Putamen (tissue), 1 donor: ENCODE results near the gene IMPA2.
"Not testable (repeated sequence)": the region's sequence is repeated elsewhere in the genome, so short reads cannot be mapped to it uniquely, and the experiment has no call there.

Experiments used
- DNase-seq: peaks from one replicate; pipeline ENCODE4 v3.0.0-alpha.2; 2016; ENCODE audit warnings: low spot score

Gene IMPA2

DNA sequence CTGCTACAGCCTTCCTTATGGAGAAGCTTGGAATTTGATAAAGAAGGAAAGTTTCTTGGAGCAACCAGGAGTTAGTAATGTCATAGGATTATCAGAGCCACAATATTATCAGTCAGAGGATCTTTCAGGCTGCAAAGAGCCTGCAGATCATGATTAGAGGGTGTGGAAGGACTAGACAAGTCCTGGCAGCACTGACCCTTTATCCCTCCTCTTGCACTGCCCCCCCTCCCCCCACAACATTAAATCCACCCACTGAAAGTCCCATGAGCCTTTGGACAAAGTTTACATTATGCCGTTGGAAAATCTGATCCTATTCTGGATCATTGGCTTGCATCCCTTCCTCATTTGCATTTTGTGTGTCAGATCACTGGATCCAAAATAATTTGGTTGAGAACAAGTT lies 18.7 kb upstream of the IMPA2 start:
- DNase-seq, result no peak

DNA sequence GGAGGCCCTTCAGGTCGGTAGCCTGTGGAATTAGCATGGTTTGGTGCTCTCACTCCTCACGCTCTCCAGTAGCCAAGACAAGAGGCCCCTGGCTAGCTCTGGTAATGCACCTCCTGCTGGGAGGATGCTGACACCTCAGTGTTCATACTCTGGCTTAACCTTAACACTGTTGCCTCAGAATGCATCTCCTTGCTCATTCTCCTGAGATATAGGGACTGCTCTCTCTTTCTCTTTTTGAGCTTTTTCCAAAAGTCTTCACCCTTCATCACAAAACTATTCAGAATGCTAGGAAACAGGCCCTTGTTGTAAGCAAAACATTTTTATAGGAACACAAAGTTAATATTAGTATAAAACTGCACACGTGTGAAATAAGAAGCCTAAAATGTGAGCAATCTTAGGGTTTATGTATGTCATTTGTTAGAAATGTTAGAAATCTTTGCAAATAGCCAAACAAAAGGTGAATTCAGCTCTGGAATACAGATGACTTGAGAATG lies 17.3 kb upstream of the IMPA2 start:
- DNase-seq, result no peak

DNA sequence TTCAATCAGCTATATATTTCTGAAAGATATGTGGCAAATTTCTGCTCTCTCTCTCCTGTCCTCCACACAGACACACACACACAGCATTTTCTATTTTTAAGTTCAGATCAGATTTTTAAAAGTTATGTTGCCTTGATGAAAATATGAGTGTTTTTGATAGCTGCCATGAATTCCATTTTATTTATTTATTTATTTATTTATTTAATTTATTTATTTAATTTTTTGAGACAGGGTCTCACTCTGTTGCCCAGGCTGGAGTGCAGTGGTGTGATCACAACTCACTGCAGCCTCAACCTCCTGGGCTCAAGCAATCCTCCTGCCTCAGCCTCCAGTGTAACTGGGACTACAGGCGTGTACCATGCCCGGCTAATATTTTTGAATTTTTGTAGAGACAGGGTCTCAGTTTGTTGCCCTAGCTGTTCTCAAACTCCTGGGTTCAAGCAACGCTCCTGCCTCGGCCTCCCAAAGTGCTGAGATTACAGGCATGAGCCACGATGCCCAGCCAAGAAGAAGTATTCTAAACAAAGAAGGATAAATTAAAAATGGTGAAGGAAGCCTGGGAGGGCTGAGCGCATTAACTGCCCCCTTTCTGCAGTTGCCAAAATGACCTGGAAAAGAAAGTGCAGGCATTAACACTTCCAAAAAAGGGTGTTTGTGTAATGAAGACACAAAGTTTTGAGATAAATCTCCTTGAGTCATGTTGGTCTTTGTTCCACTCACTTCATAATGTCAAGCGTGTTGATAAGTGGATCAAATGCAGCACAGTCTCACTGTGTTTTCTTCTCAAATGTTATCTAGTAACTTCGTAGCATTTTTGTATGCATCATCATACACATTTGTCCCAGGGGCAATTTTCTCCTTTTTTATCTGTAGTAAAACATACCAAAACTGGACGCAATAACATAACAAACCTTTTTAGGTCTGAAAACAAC lies 11.1 kb upstream of the IMPA2 start:
- no peak for DNase-seq

DNA sequence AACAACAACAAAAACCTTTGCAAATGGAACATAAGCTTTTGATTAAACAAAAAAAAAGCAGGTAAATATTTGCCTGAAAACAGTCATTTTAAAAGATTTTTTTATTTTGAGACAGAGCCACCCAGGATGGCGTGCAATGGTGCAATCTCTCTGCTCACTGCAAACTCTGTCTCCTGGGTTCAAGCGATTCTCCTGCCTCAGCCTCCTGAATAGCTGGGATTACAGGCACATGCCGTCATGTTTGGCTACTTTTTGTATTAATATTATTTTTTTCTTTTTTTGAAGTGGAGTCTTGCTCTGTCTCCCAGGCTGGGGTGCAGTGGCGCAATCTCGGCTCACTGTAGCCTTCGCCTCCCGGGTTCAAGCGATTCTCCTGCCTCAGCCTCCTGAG lies 10.5 kb upstream of the IMPA2 start:
- DNase-seq, result not testable (repeated sequence)

DNA sequence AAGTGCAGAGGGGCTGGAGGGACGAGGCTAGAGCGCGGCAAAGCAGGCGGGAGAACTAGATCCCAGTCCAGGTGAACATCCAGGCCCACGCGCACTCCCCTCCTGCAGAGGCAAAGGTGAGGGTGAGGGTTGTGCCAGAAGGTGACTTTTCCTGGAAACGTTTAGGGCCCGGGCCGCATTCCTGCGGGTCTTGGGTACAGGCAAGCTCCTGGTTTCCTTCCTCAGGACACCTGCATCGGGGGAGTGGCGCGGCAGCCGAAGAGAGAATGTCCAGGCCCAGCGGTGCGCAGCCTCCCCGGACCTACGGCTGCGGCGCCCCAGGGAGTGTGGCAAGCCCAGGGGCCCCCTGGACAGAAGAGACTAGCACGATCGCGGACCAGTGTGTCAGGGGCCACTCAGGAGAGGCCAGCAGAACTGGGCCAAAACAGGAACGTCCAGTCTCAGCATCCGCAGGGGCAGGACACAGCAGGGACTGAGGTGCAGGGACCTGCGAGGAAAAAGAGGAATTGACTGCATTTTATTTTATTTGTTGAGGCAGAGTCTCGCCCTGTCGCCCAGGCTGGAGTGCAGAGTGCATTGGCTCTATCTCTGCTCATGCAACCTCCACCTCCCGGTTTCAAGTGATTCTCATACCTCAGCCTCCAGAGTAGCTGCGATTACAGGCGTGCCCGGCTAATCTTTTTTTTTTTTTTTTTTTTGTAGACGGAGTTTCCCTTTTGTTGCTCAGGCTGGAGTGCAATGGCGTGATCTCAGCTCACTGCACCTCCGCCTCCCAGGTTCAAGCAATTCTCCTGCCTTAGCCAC lies 8.7 kb upstream of the IMPA2 start:
- DNase-seq, result no peak

DNA sequence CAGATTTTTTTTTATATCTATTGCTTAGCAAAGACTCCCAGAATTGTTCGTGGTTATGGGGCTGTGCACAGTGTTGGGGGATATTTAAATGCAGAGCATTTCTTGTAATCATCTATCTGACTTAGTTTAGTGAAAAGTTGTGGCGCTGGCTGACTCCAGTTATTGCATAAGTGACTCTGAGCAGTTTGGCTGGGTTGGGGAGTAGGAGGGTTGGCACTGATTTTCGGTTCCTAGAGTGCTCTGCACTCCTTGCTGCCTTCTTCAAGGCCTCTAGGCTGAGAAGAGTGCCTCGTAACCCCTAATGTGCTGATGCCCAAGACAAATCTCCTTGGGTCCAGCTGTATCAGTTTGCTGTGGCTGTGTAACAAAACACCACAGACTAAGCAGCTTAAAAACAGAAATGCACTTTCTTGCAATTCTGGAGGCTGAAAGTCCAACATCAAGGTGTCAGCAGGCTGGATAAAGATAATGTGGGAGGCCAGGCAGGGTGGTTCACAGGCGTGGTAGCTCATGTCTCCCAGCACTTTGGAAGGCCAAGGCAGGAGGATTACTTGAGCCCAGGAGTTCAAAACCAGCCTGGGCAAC lies 6.5 kb upstream of the IMPA2 start:
- DNase-seq, result no peak

DNA sequence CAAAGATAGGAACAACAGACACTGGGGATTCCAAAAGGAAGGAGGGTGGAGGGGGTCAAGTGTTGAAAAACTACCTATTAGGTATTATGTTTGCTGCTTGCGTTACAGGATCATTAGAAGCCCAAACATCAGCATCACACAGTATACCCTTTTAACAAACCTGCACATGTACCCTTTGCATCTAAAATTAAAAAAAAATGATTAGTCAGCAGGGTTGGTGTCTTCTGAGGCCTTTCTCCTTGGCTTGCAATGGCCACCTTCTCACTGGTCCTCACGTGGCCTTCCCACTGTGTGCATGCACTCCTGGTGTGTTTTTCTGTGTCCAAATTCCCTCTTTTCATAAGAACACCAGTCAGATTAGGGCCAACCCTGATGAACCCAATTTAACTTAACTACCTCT lies 5.6 kb upstream of the IMPA2 start:
- DNase-seq, result no peak

DNA sequence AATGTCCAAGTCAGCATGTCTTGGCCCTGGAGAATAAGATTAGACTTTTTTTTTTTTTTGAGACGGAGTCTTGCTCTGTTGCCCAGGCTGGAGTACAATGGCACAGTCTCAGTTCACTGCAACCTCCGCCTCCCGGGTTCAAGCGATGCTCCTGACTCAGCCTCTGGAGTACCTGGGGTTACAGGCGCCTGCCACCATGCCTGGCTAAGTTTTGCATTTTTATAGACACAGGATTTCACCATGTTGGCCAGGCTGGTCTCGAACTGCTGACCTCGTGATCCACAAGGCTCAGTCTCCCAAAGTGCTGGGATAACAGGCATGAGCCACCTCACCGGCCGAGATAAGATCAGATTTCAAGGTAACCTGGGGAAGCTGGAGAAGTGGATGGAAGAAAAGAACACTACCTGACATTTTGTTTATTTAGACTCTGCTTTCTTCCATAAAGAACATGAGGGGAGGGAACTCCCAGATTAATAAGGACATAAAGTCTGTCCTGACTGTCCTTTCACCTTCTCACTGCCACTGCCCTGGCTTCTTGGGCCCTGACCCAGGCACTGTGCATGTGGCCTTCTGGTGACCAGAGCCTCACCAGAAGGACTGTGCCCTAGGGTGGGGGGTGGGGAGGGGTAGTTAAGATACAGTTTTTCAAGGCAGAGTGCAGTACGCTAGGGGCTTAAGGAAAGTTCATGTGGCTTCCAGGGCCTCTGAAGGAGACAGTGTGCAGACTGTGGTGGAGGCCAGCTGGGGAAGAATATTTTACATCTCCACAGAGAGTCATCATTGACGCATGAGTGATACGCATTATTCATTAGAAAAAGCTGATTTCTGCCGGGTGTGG lies 4.8 kb upstream of the IMPA2 start:
- no peak for DNase-seq

DNA sequence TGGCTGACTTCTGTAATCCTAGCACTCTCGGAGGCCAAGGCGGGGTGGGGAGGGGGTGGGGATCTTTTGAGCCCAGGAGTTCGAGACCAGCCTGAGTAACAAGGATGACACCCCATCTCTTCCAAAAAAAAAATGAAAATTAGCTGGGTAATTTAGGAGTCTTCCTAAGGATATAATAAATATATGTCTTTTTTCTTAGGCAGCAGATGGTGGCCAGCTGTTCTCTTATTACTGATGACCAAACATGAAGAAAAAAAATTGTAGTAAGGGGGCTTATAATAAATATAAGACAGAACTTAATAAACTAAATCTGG lies 4.2 kb upstream of the IMPA2 start:
- no peak for DNase-seq

DNA sequence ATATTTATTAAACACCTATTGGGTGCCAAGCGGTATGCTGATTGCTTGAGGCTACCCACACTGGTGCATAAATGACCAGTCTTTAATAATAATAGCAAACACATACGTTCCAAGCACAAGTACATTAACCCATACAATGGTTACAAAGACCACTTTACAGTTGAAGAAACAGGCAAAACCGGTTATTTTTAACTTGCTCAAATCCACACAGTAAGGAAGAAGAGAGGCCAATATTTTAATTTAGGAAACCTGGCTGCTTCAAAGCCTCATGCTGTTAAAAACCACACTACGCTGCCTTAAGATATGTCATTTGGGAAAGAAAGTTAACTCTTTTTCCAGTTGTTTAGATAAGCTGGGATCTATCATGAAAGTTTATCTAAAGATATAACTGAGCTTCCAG lies 2.4 kb upstream of the IMPA2 start:
- no peak for DNase-seq

DNA sequence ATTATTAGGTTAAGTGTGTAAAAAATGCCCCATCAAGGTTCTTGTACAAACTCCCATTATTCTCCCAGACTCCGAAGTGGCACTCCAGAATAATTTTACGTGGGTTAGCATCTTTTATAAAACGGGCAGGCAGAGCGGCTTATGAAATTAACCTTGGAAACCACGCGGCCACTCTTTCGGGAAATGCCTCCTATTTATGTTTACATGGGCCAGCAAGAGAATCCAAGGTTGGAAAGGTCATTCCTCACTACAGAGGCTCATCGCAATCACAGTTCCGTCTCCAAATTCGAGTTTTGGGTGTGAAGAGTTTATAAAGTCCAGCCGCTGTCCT lies 1.2 kb upstream of the IMPA2 start:
- no peak for DNase-seq

DNA sequence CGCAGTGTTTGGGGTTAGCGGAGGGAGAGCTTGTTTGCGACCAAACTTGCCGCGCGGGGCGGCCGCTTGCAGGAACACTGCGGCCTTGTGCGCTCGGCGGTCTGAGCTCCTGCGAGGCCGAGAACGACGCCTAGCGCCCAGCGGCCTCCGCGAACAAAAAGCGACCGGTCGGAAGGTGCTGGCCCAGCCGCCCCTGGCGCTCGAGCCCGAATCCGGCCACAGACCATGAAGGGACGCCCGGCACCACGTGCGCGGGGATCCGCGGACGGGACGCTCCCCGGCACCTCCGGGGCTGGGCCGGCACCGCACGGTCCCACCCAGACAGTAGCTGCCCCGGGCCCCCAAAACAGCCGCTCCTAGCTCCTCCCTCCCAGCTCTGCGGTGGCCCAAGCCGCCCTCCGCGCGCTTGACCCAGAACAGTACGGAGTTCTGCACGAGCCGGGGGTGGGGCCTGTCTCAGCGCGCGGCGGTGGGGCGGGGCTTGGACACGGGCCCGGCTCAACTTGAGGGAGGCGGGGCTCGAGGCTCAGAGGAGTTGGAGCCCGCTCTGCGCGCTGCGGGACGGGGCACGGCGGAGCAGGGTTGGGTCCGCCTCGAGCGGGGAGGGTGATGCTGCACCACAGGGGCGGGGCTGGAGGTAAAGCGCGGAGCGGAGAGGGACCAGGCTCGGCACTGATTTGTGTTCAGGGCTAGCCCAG lies 664 bp upstream of the IMPA2 start:
- peak; percentile 56 for DNase-seq

DNA sequence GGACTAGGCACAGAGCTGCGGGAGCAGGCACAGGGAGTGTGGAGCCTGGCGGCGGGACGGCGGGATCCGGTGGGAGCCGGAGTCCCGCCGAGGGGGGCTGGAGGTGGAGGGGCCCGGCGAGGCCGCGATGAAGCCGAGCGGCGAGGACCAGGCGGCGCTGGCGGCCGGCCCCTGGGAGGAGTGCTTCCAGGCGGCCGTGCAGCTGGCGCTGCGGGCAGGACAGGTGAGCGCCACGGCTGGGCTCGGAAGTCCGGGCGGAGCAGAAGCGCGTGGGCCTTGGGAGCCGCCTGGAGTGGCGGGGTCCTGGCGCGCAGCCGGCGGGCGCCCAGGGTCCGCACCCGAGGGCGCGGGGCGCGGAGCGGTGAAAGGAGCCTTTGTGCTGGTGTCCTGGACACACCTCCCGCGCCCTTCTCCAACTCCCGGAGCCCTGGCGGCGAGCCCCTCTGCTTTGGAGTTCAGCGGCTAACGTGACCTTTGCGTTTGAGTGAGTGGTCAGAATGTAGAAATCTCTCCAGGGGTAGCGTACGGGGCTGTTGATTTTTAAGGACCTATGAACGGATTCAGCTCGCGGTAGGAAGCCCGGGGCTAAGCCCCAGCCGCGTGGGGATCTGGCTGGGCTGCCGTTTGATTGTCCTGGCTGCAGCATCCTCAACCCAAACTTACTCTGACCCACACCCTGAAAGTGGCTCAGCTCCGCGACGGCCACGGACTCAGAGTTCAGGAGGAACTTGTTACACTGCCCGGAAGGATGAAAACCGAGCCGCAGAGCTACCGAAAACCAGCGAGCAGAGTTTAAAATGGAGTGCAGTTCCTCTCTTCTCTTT lies 448 bp downstream of the IMPA2 start:
- DNase-seq, result no peak

DNA sequence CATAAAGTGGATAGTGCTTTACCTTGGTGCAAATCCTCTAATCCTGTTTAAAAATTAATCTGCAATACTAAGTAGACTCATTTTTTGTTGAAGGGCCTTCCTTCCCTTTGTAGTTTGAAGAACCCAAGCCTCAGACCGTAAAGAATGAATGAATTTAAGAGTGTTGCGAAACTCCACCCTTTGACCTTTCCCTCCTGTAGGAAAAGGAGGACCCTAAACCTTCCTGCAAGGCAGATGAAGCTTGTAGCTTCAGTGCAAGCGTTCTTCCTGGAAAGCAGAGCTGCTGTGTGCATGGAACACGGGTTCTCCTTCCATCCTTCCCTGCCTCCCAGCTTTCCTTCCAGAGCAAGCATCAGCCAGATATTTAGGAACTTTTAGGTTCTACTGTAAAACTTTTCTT lies 1.7 kb downstream of the IMPA2 start:
- no peak for DNase-seq

DNA sequence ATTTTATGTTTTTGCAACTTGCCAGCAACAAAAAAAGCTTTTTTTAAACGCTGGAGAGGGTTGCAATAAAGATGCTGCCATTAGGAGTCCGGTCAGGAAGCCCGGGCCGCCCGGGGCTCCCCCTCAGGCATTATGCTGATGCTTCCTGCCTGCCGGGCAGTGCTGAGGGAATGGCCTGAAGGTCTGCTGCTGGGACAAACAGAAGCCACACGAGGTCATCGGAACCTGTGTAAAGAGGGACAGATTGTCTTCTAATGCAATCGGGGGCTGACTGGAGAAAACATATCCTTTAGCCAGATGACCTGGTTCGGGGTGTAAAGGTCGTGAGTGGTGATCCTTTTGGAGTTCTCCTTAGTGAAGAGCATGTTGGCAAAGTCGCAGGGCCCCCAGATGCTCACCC lies 2.3 kb downstream of the IMPA2 start:
- no peak for DNase-seq

DNA sequence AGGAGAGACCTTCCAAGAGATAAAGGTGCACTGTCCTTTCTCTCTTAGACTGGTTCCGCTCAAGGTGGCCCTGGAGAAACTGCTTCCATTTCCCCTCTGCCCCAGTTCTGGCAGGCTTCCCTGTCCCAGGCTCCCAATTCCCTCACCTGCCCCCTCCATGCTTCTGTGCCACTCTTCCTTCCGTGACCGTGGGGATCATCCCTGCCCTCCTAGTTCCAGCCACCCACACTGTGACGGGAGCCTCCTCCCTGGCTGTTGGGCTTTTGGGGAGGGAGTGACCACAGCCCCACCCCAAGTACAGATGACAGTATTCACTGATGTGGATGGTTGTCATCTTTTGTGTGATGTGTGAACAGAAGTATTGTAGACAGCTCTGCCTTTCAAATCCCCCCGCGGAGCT lies 2.8 kb downstream of the IMPA2 start:
- DNase-seq, result no peak

DNA sequence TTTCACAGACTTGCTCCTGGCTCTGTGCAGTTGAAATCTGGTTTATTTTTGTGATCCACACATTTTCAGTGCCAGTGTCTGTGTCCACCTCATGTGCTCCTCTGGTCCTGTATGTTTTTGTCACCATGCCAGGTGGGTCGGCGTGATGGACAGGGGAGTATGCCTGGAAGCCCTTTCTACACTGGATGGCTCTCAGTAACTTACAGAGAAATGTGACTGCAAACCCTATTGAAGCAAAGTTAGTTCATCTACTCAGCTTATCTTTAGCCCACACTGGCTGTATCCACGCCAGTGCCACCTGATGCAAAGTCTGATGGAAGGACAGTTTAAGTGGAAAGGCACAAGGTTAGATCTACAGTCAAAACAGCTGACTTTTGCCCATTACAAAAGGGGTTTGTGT lies 4.3 kb downstream of the IMPA2 start:
- DNase-seq, result no peak

DNA sequence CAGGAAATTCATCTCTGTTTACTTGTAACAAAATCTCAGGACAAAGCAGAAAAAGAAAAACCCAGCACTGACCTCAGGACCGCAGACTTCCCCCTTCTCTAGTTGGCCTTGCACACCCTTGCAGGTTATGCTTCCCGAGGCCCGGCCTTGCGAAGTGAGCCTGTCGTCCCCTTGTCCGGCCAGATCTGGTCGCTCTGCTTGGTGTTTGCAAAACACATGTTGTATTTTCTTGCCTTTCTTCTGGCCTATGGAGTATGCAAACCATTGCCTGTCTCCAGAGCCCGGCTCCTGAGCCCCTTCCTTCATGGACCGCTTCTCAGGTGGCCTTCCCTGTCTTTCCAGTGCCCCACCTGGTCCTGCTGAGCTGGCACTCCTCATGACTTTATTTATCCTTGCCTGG lies 4.8 kb downstream of the IMPA2 start:
- no peak for DNase-seq

DNA sequence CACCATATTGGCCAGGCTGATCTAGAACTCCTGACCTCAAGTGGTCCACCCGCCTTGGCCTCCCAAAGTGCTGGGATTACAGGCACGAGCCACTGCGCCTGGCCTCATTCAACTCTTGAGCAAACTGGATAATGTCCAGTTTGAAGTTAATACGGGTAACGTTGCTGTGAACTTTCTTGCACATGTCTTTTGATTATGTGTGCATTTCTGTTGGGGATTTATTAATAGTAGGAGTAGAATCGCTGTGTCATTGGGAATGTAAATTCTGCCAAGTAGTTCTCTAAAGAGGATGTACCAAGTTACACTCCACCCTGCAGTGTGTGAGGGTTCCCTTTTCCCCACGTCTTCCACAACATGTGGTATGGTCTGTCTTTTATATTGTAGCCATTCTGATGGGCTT lies 6.2 kb downstream of the IMPA2 start:
- DNase-seq, result no peak

DNA sequence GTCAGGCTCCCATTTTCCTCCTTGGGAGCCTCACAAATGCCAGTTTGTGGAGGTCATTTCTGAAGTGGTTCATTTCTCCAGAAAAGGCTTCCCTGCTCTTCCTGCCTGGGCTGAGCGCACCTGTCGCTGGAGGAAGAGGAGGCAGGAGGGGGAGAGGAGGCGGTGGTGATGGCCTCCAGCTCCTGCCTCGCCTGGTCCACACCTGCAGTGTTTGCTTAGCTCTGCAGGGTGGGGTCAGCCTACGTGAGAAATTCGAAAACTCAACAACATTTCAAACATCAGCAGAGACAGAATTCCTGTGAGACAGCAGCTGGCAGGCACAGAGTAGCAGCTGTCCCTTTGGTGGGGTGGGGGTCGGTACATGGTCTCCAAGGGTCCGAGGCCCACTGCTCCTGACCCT lies 7.9 kb downstream of the IMPA2 start:
- DNase-seq, result no peak

DNA sequence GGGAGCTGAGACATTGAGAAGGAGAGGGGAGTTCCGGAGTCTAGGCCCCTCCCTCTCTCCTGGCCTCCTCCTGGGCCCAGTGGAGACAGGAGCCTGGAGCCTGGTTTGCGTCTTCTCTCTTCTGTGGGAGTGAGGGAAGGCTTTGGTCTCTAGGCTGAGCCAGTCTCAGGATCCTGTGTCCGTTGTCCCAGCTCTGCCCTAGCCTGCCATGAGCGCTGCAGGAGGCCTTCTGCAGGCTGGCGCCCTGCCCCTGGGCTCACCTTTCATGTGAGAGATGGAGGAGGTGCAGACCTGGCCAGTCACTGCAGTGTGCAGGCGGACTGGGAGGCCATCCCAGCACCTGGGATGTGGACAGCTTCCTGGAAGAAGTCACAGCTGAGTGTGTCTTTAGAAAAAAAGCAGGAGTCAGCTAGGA lies 8.7 kb downstream of the IMPA2 start:
- DNase-seq, result no peak
